CD14-positive monocyte (primary cell): ENCODE results near the gene MXI1. TPM values are rescaled to one million over a fixed set of nuclear protein-coding genes. Genes with fewer than 3 reads are reported as not detected.
A peak's percentile ranks its signal among the peaks of the same experiment; 100 is the strongest.

Experiments
- DNase-seq, 3 donors: peaks; one replicate each; pipeline ENCODE4 v3.0.0-alpha.2; 2011 to 2022
- H2AFZ ChIP-seq: 2 replicates; pipeline ENCODE4 v1.6.0; 2012; ENCODE audit warnings: mild to moderate bottlenecking, low read depth, low read length, inconsistent platforms; ENCODE audit not compliant: insufficient read depth, poor library complexity, severe bottlenecking
- H3K27ac ChIP-seq, 2 donors: 1 replicate in 1 of 2; 2 replicates in 1 of 2; pipeline ENCODE4 v1.5.1; 2012 to 2013; ENCODE audit warnings: low read length in 2 of 2, control low read depth in 1 of 2, inconsistent platforms in 1 of 2, low read depth in 1 of 2, mild to moderate bottlenecking in 1 of 2
- H3K27me3 ChIP-seq, 2 donors: one replicate each; pipeline versions ENCODE4 v1.6.0 to v1.6.1; 2011 to 2013; ENCODE audit warnings: low read length in 2 of 2; ENCODE audit not compliant: control insufficient read depth in 2 of 2, insufficient read depth in 2 of 2
- H3K36me3 ChIP-seq, 2 donors: replicated peaks in 1 of 2; 1 replicate in 1 of 2; 2 replicates in 1 of 2; pipeline versions ENCODE4 v1.5.1 to v1.6.1; 2012 to 2013; ENCODE audit warnings: low read length in 2 of 2, control low read depth in 1 of 2, inconsistent platforms in 1 of 2, mild to moderate bottlenecking in 1 of 2; ENCODE audit not compliant: insufficient read depth in 2 of 2, control insufficient read depth in 1 of 2
- H3K4me1 ChIP-seq, 2 donors: 1 replicate in 1 of 2; 2 replicates in 1 of 2; pipeline versions ENCODE4 v1.5.1 to v1.6.1; 2012 to 2013; ENCODE audit warnings: low read length in 2 of 2, control low read depth in 1 of 2, inconsistent platforms in 1 of 2, mild to moderate bottlenecking in 1 of 2, moderate library complexity in 1 of 2; ENCODE audit not compliant: insufficient read depth in 2 of 2, control insufficient read depth in 1 of 2
- H3K4me2 ChIP-seq: replicated peaks from 2 replicates; pipeline ENCODE3; 2012; ENCODE audit warnings: low read length, moderate library complexity, mild to moderate bottlenecking; ENCODE audit not compliant: poor library complexity, severe bottlenecking; ENCODE audit errors: extremely low read depth
- H3K4me3 ChIP-seq, 3 experiments: fragments of 200-600 bp in 1 of 3; sonication (generic) in 1 of 3; replicated peaks in 1 of 3; 1 replicate in 2 of 3; 2 replicates in 1 of 3; pipeline ENCODE4 v1.5.1; 2011 to 2013; ENCODE audit warnings: low read length in 3 of 3, mild to moderate bottlenecking in 3 of 3, control low read depth in 2 of 3, low read depth in 2 of 3, inconsistent platforms in 1 of 3, moderate library complexity in 1 of 3
- H3K79me2 ChIP-seq: 2 replicates; pipeline ENCODE4 v1.6.0; 2012; ENCODE audit warnings: mild to moderate bottlenecking, control low read depth, inconsistent platforms, low read length, moderate library complexity; ENCODE audit not compliant: insufficient read depth
- H3K9ac ChIP-seq: 2 replicates; pipeline ENCODE4 v1.6.0; 2017; ENCODE audit warnings: low read length, mild to moderate bottlenecking; ENCODE audit not compliant: insufficient read depth, poor library complexity, severe bottlenecking
- H3K9me3 ChIP-seq, 2 donors: replicated peaks in 1 of 2; 1 replicate in 1 of 2; 2 replicates in 1 of 2; pipeline versions ENCODE4 v1.5.1 to v1.6.1; 2012 to 2013; ENCODE audit warnings: low read length in 2 of 2, control low read depth in 1 of 2; ENCODE audit not compliant: control insufficient read depth in 1 of 2, insufficient read depth in 1 of 2
- H4K20me1 ChIP-seq: 2 replicates; pipeline ENCODE4 v1.6.0; 2012; ENCODE audit warnings: mild to moderate bottlenecking, low read length, control low read depth, moderate library complexity; ENCODE audit not compliant: insufficient read depth
- H3K27ac Mint-ChIP-seq, 7 donors: one replicate each; pipeline ENCODE4 v1.8.0; 2020; ENCODE audit warnings: mild to moderate bottlenecking in 7 of 7, mixed read lengths in 7 of 7, moderate library complexity in 6 of 7, inconsistent platforms in 2 of 7
- H3K27me3 Mint-ChIP-seq, 3 donors: one replicate each; pipeline ENCODE4 v1.8.0; 2021 to 2022; ENCODE audit warnings: low read depth in 3 of 3, mild to moderate bottlenecking in 3 of 3, mixed read lengths in 3 of 3, moderate library complexity in 3 of 3, inconsistent platforms in 1 of 3
- H3K36me3 Mint-ChIP-seq, 2 donors: one replicate each; pipeline ENCODE4 v1.8.0; 2020; ENCODE audit warnings: mixed read lengths in 2 of 2, inconsistent platforms in 1 of 2, mild to moderate bottlenecking in 1 of 2
- H3K4me1 Mint-ChIP-seq: one replicate; pipeline ENCODE4 v1.8.0; 2020; ENCODE audit warnings: mild to moderate bottlenecking, mixed read lengths
- H3K4me3 Mint-ChIP-seq, 2 donors: one replicate each; pipeline ENCODE4 v1.8.0; 2020; ENCODE audit warnings: mild to moderate bottlenecking in 2 of 2, mixed read lengths in 2 of 2, moderate library complexity in 1 of 2
- H3K9me3 Mint-ChIP-seq, 7 donors: one replicate each; pipeline ENCODE4 v1.8.0; 2020 to 2022; ENCODE audit warnings: mixed read lengths in 7 of 7, mild to moderate bottlenecking in 6 of 7, moderate library complexity in 6 of 7, inconsistent platforms in 2 of 7
- WGBS: methylation state at CpG from one replicate; pipeline ENCODE4 v1.1.5; 2013; ENCODE audit warnings: missing lambda C conversion rate; ENCODE audit not compliant: insufficient coverage; 5-methylcytosine and 5-hydroxymethylcytosine counted together
- intact Hi-C, 2 donors: fragments of 100-400 bp; cut with micrococcal nuclease; formaldehyde crosslinking; loops; one replicate each; pipeline versions ENCODE4 v1.15.0 to v1.15.1; 2023
- polyA plus RNA-seq, 3 donors: library from polyadenylated mRNA; depleted of rRNA in 1 of 3; unstranded in 2 of 3; stranded (reverse) in 1 of 3; fragments of 300-500 nt in 2 of 3; fragments of >200 nt in 1 of 3; fragmentation: Illumina TruSeq in 2 of 3; gene quantifications; 1 replicate in 2 of 3; 2 replicates in 1 of 3; pipeline ENCODE4 v1.2.3, GENCODE V29; 2012 to 2021
- TF ChIP-seq, protein P1 (sequence below): fragments of 200-600 bp; IDR thresholded peaks from one replicate; pipeline ENCODE4 v1.8.0; 2022; ENCODE audit warnings: antibody characterized with exemption, mild to moderate bottlenecking

MXI1 gene
- polyA plus RNA-seq, 3 donors: 13.1 to 25.7 (median 21.6) TPM

DNA sequence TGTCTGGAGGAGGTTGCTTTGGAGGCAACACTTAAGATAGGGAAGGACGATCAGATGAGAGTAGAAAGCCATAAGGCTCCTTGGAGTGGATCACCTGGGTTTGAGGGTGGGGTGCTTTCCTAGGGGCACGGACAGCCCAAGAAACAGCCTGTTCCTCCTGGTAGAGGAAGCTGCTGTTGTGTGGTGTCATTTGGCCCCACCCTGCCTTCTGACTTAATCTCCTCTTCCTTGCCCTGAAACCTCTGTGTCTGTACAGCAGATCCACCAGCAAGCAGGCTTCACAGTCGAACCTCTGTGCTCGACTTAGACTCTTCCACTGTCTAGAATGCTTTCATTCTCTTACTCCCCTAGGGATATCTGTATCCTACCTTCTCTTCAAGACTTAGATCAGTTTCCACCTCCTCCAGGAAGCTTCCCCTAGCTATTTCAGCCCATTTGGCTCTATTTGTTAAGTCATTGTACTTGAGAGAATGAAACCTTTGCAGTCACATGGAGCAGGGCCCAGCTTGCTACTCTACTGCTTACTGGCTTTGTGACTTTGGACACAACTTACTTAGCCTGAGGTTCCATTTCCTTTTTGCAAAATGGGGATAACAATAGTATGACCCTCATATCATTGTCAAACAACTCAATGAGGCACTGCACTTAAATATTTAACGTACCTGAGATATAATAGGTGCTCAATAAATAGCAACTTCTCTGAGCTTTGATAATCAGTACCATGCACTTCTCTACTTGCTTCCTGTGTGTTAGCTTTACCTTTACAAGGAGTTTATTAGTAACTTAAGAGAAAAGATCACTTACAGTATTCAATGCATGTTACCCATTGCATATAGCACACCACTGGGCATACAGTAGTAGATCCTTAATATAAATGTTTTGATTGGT lies 5.0 kb downstream of the MXI1 start:
- DNase-seq: peak; percentile 65 to 78 (median 72)
- Mint-ChIP-seq H3K36me3 (peaks cover 8% of the 10 kb centered on the region in 2 donors), H3K27me3 (peaks cover 2 to 7% (median 4%) of the 10 kb centered on the region in 3 donors), H3K4me1 (peaks cover 59% of the 10 kb centered on the region), H3K27ac (peak overlapping the region; percentile 93 to 99 (median 97)), H3K9me3 (peaks cover 0 to 2% (median 0%) of the 10 kb centered on the region in 7 donors), H3K4me3 (peak overlapping the region; percentile 93 to 94)
- Histone ChIP-seq H3K27ac (peak overlapping the region; percentile 61 to 93), H3K79me2 (peaks cover 72% of the 10 kb centered on the region), H3K9ac (peak overlapping the region; percentile 69), H3K9me3 (no peaks in the 10 kb centered on the region), H3K36me3 (no peaks in the 10 kb centered on the region), H4K20me1 (no peaks in the 10 kb centered on the region), H2AFZ (peak overlapping the region; percentile 78), H3K4me1 (peaks cover 57 to 69% of the 10 kb centered on the region in 2 donors), H3K4me2 (peak overlapping the region; percentile 99), H3K27me3 (no peaks in the 10 kb centered on the region), H3K4me3 (peak overlapping the region; percentile 55 to 91 (median 63))
- TF ChIP-seq, protein P1, sequence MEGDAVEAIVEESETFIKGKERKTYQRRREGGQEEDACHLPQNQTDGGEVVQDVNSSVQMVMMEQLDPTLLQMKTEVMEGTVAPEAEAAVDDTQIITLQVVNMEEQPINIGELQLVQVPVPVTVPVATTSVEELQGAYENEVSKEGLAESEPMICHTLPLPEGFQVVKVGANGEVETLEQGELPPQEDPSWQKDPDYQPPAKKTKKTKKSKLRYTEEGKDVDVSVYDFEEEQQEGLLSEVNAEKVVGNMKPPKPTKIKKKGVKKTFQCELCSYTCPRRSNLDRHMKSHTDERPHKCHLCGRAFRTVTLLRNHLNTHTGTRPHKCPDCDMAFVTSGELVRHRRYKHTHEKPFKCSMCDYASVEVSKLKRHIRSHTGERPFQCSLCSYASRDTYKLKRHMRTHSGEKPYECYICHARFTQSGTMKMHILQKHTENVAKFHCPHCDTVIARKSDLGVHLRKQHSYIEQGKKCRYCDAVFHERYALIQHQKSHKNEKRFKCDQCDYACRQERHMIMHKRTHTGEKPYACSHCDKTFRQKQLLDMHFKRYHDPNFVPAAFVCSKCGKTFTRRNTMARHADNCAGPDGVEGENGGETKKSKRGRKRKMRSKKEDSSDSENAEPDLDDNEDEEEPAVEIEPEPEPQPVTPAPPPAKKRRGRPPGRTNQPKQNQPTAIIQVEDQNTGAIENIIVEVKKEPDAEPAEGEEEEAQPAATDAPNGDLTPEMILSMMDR: no peak
- intact Hi-C loops: loop anchor here in 1 of 2 donors (5.0 kb wide), 1 partner anchor 70 kb away; no protein-coding TSS in a partner anchor
- 7% methylated on average over 3 of the region's 5 CpGs for WGBS

DNA sequence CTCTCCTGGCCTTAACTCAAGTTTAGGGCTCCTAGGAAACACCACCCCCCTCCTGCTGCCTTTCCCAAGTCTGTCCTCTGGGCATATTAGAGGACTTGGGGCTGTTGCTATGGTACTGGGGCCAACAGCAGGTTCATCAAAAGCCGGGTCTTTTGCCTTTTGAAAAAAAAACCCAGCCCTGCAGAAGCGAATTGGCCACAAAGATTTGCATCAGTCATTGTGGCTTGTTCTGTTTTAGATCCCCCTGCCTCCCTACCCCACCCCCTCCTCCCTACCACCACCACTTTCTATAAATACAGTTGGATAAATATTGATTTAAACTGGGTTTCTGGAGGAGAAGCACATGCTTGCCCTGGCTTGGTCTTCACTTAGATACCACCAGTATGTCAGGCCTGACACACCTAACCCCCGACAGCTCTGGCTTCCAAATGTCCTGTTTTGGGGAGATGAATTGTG lies 7.0 kb downstream of the MXI1 start:
- intact Hi-C loops: loop anchor here in 1 of 2 donors (5.0 kb wide), 1 partner anchor 72 kb away; no protein-coding TSS in a partner anchor

More for the DNA sequence above, 7.0 kb downstream of the MXI1 start:
- peaks cover 82% of the 10 kb centered on the region for H3K79me2 ChIP-seq
- DNase-seq: no peak
- H3K36me3 Mint-ChIP-seq: peaks cover 8 to 12% of the 10 kb centered on the region in 2 donors
- no peak overlapping the region for H2AFZ ChIP-seq
- peaks cover 63 to 76% of the 10 kb centered on the region in 2 donors for H3K4me1 ChIP-seq
- H4K20me1 ChIP-seq: no peaks in the 10 kb centered on the region
- WGBS: no CpG with 5 or more reads among the region's 3 CpGs
- H3K27me3 Mint-ChIP-seq: peaks cover 0 to 5% (median 4%) of the 10 kb centered on the region in 3 donors
- H3K4me1 Mint-ChIP-seq: peaks cover 75% of the 10 kb centered on the region
- TF ChIP-seq, protein P1: no peak
- no peaks in the 10 kb centered on the region for H3K27me3 ChIP-seq
- H3K36me3 ChIP-seq: no peaks in the 10 kb centered on the region
- no peak overlapping the region for H3K4me3 Mint-ChIP-seq
- H3K9me3 Mint-ChIP-seq: peaks cover 0 to 2% (median 0%) of the 10 kb centered on the region in 7 donors
- no peak overlapping the region for H3K4me3 ChIP-seq
- H3K9ac ChIP-seq: no peak overlapping the region
- H3K9me3 ChIP-seq: no peaks in the 10 kb centered on the region
- H3K4me2 ChIP-seq: peak overlapping the region; percentile 3
- peak overlapping the region in 3 of 7 donors; percentile 32 to 68 (median 45) for H3K27ac Mint-ChIP-seq
- no peak overlapping the region for H3K27ac ChIP-seq
